Measurements from ENCODE around the gene AIFM2.

GRCh38 chr10:70090951-70091350, 41.7 kb downstream of the AIFM2 start:
- TF ChIP-seq, protein P1, sequence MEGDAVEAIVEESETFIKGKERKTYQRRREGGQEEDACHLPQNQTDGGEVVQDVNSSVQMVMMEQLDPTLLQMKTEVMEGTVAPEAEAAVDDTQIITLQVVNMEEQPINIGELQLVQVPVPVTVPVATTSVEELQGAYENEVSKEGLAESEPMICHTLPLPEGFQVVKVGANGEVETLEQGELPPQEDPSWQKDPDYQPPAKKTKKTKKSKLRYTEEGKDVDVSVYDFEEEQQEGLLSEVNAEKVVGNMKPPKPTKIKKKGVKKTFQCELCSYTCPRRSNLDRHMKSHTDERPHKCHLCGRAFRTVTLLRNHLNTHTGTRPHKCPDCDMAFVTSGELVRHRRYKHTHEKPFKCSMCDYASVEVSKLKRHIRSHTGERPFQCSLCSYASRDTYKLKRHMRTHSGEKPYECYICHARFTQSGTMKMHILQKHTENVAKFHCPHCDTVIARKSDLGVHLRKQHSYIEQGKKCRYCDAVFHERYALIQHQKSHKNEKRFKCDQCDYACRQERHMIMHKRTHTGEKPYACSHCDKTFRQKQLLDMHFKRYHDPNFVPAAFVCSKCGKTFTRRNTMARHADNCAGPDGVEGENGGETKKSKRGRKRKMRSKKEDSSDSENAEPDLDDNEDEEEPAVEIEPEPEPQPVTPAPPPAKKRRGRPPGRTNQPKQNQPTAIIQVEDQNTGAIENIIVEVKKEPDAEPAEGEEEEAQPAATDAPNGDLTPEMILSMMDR (IDR thresholded peaks at IDR 0.05; ENCODE audit: extremely low read depth in 1 of 2, insufficient read depth in 1 of 2, low read depth in 1 of 2, low read length in 2 of 2) = no peak
- TF ChIP-seq POLR2AphosphoS5 (IDR thresholded peaks at IDR 0.05; ENCODE audit: insufficient read depth, low read depth, low read length) (no peak), POLR2A (IDR thresholded peaks at IDR 0.05; ENCODE audit: low read depth, low read length) (no peak)

All from endothelial cell of umbilical vein (primary cell).